T-helper 1 cell treated with Interleukin-12 subunit alpha and Interleukin-12 subunit beta and Interleukin-4 antibody, amounts not matched to agents 30 μg/mL and 1 μg/mL, for 36 hours (primary cell): ENCODE results near the gene AKAP13.

ENCODE experiments used
- H3K27ac Mint-ChIP-seq: one replicate; pipeline ENCODE4 v1.8.0; 2021; ENCODE audit warnings: mild to moderate bottlenecking, mixed read lengths
- H3K27me3 Mint-ChIP-seq: one replicate; pipeline ENCODE4 v1.8.0; 2021; ENCODE audit warnings: low read depth, mixed read lengths
- H3K36me3 Mint-ChIP-seq: one replicate; pipeline ENCODE4 v1.8.0; 2021; ENCODE audit warnings: low read depth, mixed read lengths
- H3K4me1 Mint-ChIP-seq: one replicate; pipeline ENCODE4 v1.8.0; 2021; ENCODE audit warnings: low read depth, mixed read lengths
- H3K4me3 Mint-ChIP-seq: one replicate; pipeline ENCODE4 v1.8.0; 2021; ENCODE audit warnings: mild to moderate bottlenecking, moderate library complexity, mixed read lengths
- H3K9me3 Mint-ChIP-seq: one replicate; pipeline ENCODE4 v1.8.0; 2021; ENCODE audit warnings: mixed read lengths

AKAP13 gene

DNA sequence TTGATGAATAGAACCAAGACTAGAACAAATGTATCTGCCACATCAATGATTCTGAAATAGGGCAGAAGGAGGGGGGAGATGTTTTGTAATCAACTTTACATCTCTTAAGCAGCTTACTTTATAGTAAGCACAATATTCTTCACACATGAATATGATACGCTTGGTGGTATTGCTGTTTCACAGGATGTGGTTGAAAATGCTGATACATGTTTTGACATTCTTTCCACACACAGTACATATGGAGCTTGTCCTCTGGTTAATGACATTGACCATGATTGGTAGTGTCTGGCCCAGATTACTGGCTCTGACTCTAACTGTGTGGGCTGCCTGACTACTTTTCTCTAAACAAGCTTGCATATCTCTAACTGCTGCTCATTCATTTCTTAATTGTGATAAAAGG lies 245.5 kb downstream of the AKAP13 start:
- Mint-ChIP-seq H3K4me3 (peak overlapping the region; percentile 45), H3K4me1 (peaks cover 46% of the 10 kb centered on the region), H3K9me3 (no peaks in the 10 kb centered on the region), H3K36me3 (peaks cover 26% of the 10 kb centered on the region), H3K27ac (peak overlapping the region; percentile 82), H3K27me3 (no peaks in the 10 kb centered on the region)

DNA sequence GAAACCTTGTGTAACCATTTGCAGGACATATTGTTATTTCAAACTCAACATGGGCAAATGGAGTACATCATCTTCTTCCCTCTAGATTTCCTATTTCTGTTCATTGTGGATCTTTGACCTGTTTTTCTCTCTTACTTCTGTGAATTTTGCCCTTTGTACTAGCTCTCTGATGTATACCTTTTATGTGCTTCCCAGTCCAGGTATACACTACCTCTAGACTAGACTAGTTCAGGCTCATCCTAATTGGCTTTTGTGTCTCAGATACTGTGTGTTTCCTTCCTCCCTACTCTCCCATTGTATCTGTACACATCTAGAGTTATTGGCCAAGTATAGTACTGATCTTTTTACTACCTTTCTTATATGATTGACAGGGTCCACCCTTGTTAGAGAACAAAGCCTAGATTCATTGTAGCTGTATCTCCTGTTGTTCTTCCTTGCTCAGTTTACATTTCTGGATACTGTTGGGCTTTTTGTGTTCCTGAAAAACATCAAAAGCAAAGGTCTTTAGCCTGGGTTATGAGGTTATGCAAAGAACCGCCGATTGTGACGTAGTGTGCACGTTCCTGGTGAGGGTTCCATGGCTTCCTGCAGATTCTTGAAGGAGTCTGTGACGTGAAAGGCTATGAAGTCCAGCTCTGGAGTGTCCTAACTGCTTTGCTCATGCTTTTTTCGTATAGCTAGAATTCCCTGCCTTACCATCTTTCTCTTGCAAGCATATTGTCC lies 247.0 kb downstream of the AKAP13 start:
- no peaks in the 10 kb centered on the region for H3K27me3 Mint-ChIP-seq
- H3K27ac Mint-ChIP-seq: peak overlapping the region; percentile 2
- H3K4me3 Mint-ChIP-seq: no peak overlapping the region
- H3K9me3 Mint-ChIP-seq: no peaks in the 10 kb centered on the region
- H3K4me1 Mint-ChIP-seq: peaks cover 40% of the 10 kb centered on the region
- H3K36me3 Mint-ChIP-seq: peaks cover 24% of the 10 kb centered on the region

DNA sequence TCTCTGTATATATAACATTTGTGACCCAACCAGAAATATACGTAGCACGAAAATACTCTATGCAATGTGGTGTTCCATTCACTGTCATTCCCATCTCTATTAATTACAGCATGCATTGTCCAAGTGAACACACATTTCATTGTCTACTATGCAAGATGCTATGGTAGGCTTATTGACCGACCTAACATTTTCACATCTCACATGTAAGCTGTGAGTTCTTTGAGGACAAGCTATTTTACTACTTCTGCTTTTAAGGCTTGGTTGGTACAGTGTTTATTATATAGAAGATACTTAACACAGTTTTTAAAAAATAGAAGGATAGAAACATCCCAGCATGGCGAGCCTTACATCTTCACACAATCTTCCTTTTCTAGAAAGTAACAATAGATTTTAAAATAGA lies 249.9 kb downstream of the AKAP13 start:
- no peaks in the 10 kb centered on the region for H3K27me3 Mint-ChIP-seq
- H3K27ac Mint-ChIP-seq: no peak overlapping the region
- peaks cover 20% of the 10 kb centered on the region for H3K4me1 Mint-ChIP-seq
- peaks cover 19% of the 10 kb centered on the region for H3K36me3 Mint-ChIP-seq
- no peak overlapping the region for H3K4me3 Mint-ChIP-seq
- no peaks in the 10 kb centered on the region for H3K9me3 Mint-ChIP-seq

DNA sequence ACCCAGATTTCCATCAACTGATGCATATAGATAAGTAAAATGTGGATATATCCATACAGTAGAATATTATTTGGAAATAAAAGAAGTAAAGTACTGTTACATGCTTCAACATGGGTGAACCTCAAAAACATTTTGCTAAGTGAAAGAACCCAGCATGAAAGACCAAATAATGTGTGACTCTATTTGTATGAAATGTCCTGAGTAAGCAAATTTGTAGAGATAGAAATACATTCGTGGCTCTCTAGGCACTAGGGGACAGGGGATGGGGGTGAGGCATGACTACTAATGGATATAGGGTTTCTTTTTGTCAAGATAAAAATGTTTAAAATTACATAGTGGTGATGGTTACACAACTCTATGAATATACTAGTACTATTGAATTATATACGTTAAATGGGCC lies 250.6 kb downstream of the AKAP13 start:
- H3K27ac Mint-ChIP-seq: no peak overlapping the region
- peaks cover 14% of the 10 kb centered on the region for H3K4me1 Mint-ChIP-seq
- H3K36me3 Mint-ChIP-seq: peaks cover 19% of the 10 kb centered on the region
- no peaks in the 10 kb centered on the region for H3K27me3 Mint-ChIP-seq
- no peak overlapping the region for H3K4me3 Mint-ChIP-seq
- H3K9me3 Mint-ChIP-seq: no peaks in the 10 kb centered on the region

DNA sequence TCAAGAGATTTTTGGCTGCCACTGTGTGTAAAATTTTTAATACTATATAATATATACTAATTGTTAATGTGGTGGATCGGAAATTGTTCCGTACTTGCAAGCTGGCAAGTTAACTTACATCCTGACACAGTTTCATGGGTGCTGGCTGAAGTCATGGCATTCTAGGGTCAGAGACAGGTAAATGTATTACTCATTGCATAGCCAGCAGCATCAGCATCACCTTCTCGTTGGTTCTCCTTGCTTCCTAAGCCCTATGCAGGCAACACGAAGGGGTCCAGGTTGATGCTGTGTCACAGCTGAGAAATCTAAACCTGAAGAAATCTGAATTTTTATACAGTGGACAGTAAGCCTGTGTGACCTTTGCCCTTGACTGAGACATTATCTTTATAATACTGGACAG lies 251.6 kb downstream of the AKAP13 start:
- Mint-ChIP-seq H3K4me3 (no peak overlapping the region), H3K9me3 (no peaks in the 10 kb centered on the region), H3K36me3 (peaks cover 16% of the 10 kb centered on the region), H3K4me1 (peaks cover 11% of the 10 kb centered on the region), H3K27me3 (no peaks in the 10 kb centered on the region), H3K27ac (no peak overlapping the region)

DNA sequence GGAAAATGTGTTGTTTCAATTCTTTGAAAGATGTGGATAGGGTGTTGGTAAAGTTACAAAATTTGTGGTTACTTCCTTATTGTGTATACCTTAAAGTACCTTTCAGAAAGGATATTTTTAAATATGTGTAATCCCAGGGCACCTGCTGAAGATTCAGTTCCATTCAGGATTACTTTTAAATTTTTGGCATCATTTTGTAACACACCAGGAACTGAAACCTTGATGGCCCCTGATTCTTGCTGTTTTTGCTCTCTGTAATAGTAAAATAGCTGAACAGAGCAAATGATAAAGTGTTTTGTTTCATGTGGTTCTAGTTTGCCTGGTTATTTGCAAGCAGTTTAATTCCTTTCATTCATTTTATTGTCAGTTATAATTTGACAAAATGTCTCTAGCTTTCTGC lies 253.5 kb downstream of the AKAP13 start:
- peaks cover 12% of the 10 kb centered on the region for H3K4me1 Mint-ChIP-seq
- peaks cover 20% of the 10 kb centered on the region for H3K36me3 Mint-ChIP-seq
- no peaks in the 10 kb centered on the region for H3K9me3 Mint-ChIP-seq
- no peaks in the 10 kb centered on the region for H3K27me3 Mint-ChIP-seq
- no peak overlapping the region for H3K27ac Mint-ChIP-seq
- no peak overlapping the region for H3K4me3 Mint-ChIP-seq

DNA sequence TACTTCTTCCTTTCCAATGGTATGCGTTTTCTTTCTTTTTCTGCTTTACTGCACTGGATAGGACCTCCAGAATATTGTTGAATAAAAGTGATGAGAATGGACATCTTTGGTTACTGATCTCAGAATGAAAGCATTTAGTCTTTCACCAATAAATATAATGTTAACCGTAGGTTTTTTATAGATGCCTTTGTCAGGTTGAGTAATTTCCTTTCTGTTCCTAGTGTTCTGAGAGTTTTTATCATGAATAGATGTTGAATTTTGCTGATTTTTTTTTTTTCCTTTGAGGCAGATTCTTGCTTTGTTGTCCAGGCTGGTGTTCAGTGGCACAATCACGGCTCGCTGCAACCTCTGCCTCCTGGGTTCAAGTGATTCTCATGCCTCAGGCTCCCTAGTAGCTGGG lies 255.9 kb downstream of the AKAP13 start:
- Mint-ChIP-seq H3K27ac (no peak overlapping the region), H3K4me1 (peaks cover 15% of the 10 kb centered on the region), H3K9me3 (no peaks in the 10 kb centered on the region), H3K36me3 (peaks cover 27% of the 10 kb centered on the region), H3K27me3 (no peaks in the 10 kb centered on the region), H3K4me3 (no peak overlapping the region)

DNA sequence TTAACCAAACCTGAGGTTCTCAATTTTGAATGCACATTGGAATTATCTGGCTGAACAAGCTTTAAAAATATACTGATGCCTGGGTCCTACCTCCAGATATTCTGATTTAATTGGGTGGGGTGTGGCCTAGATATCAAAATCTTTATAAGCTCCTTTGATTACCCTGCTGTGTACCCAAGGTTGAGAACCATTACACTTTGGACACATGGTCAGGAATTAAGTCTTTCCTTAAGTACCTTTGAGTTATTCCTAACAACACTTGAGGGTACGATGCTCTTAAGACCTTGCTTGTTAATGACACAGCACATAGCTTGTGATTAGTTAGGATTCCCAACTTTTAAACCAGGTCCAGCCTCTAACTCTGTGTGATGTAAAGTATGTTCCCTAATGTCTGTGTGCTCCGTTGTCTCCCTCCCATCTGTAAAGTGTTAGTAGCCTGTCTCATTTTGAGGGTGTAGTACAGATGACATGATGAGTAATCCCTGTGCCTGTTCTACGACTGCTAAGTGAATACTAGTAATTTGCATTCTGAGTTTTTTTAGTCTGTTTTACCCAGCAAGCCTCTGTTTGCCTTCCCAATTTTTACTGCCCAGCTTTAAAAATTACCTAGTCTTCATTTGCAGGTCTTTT lies 259.5 kb downstream of the AKAP13 start:
- Mint-ChIP-seq H3K27ac (no peak overlapping the region), H3K4me1 (peaks cover 19% of the 10 kb centered on the region), H3K27me3 (no peaks in the 10 kb centered on the region), H3K4me3 (no peak overlapping the region), H3K36me3 (peaks cover 30% of the 10 kb centered on the region), H3K9me3 (no peaks in the 10 kb centered on the region)

DNA sequence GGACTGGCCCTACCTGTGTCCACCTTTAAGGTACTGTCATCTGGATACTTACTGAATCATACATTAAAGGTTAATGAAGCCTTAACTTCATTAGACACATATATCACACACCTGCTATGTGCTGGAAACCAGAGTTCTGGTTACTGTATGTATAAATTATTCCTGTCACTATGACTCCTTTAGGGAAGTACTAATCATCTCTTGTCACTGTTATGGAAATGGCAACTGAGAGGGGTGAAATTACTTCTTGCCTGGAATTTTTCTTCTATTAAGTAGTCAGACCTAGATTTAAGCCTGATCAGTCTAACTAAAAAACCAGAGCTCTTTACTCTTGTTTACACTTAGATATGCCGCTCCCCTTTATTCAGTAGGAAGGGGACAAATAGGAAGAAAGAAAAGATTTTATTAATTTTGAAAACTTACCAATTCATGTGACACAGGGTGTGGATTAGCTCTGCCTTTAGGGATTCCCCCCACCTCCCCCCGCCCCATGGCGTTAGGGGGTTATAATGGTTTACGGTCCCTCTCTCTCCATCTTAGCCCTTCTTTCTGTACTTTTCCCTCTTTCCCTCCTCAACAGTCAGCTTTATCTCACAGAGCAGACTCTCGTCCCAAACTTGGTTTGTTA lies 261.8 kb downstream of the AKAP13 start:
- Mint-ChIP-seq H3K27me3 (no peaks in the 10 kb centered on the region), H3K36me3 (peaks cover 34% of the 10 kb centered on the region), H3K27ac (no peak overlapping the region)

DNA sequence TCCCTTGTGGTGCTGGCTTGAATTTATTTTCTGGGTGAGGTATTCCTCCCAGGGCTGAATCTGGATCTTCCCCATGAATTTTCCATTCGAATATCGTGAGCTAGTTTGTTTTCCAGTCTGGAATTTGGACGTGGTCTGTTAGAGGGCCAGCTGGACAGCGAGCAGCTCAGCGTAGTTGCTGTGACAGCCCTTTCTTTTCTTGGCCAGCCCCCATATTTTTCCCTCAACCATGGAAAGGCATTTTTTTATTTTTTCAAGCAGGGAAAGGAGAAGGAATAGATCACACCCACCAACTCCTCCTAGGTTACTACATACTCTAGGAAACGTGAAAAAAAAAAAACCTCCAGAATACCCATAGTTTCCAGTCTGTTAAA lies 262.3 kb downstream of the AKAP13 start:
- Mint-ChIP-seq H3K27me3 (no peaks in the 10 kb centered on the region), H3K36me3 (peaks cover 30% of the 10 kb centered on the region), H3K4me1 (peaks cover 30% of the 10 kb centered on the region), H3K27ac (no peak overlapping the region), H3K4me3 (no peak overlapping the region), H3K9me3 (no peaks in the 10 kb centered on the region)

More for the DNA sequence above, 261.8 kb downstream of the AKAP13 start:
- H3K4me1 Mint-ChIP-seq: peaks cover 33% of the 10 kb centered on the region
- no peak overlapping the region for H3K4me3 Mint-ChIP-seq
- no peaks in the 10 kb centered on the region for H3K9me3 Mint-ChIP-seq

DNA sequence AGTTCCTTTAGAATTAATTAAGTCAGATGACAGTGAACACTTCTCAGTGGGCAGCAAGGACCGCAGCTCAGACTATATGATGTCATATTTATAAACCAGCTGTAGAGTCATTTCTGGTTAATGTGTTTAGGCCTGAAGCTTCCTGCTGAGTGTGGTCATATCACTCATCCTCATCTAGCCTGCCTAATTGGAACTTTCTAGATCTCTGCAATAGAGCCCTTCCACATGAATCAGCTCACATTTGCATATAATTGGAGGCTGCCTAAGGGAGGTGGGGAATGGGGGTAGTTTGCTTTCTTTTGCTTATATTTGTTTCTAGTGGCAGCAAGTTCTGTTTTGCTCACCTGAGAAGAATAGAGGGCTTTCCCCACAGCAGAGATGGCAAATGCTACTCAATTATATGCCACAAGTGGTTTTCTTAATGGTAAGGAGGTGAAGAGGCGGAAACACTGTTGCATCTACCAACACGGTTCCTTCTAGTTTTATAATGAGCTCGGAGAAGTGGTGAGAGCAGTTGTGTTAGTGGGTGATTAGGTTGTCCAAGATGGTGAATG lies 266.2 kb downstream of the AKAP13 start:
- Mint-ChIP-seq H3K27me3 (no peaks in the 10 kb centered on the region), H3K4me3 (peak overlapping the region; percentile 35), H3K27ac (peak overlapping the region; percentile 76), H3K9me3 (no peaks in the 10 kb centered on the region), H3K36me3 (peaks cover 18% of the 10 kb centered on the region), H3K4me1 (peaks cover 35% of the 10 kb centered on the region)

DNA sequence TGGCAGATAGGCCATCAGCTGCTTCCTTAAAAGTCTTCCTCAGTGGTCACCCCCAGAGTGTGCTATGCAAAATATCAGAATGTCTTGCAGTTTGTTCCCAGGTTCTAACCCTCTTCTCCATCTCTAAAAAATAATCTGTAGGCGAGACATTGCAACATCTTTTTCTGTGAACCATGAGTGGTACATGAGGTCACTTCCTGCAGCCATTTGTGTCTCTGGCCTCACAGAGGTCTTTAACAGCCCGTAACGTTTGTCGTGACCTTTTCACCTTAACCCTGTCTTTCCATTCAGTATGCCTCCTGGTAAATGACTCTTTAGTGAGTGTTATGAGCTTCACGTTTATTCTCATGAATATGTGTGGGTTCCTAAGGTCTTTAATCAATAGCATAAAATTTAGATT lies 269.0 kb downstream of the AKAP13 start:
- peak overlapping the region; percentile 83 for H3K27ac Mint-ChIP-seq
- H3K4me3 Mint-ChIP-seq: peak overlapping the region; percentile 10
- H3K27me3 Mint-ChIP-seq: no peaks in the 10 kb centered on the region
- H3K9me3 Mint-ChIP-seq: no peaks in the 10 kb centered on the region
- peaks cover 34% of the 10 kb centered on the region for H3K4me1 Mint-ChIP-seq
- peaks cover 23% of the 10 kb centered on the region for H3K36me3 Mint-ChIP-seq

DNA sequence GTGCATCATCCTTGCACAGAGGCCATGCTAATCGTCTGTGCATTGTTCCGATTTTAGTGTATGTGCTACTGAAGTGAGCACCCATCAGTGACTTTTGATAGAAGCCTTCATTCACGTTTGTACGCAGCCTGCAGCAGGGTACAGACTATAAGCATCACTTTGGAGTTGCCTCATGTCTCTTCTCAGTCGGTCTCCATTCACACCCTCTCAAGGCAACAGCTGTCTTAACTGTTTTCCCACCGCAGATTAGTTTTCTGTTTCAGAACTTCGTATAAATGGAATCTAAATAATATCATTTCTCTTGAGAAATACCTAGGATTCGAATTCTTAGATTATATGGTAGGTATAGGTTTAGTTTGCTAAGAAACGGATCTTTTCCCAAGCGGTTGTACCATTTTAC lies 271.1 kb downstream of the AKAP13 start:
- H3K27ac Mint-ChIP-seq: no peak overlapping the region
- H3K27me3 Mint-ChIP-seq: no peaks in the 10 kb centered on the region
- H3K36me3 Mint-ChIP-seq: peaks cover 20% of the 10 kb centered on the region
- H3K9me3 Mint-ChIP-seq: no peaks in the 10 kb centered on the region
- H3K4me1 Mint-ChIP-seq: peaks cover 18% of the 10 kb centered on the region
- H3K4me3 Mint-ChIP-seq: no peak overlapping the region

DNA sequence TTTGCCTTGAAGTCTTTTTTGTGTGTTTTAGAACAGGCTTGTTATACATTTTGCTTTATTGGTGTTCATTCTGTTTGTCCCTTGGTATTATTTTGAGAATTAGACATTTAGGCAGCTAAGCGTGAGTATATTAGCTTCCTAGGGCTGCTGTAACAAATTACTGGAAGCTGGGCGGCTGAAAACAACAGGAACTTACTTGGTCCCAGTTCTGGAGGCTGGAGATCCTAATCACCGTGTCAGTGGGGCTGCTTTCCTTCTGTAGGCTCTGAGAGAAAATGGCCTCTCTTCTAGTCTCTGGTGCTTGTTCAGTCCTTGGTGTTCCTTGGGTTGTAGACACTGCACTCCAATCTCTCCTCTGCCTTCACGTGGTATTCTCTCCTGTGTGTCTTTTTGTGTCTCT lies 272.1 kb downstream of the AKAP13 start:
- H3K4me3 Mint-ChIP-seq: no peak overlapping the region
- H3K4me1 Mint-ChIP-seq: peaks cover 14% of the 10 kb centered on the region
- H3K9me3 Mint-ChIP-seq: no peaks in the 10 kb centered on the region
- no peaks in the 10 kb centered on the region for H3K27me3 Mint-ChIP-seq
- peaks cover 22% of the 10 kb centered on the region for H3K36me3 Mint-ChIP-seq
- H3K27ac Mint-ChIP-seq: no peak overlapping the region

DNA sequence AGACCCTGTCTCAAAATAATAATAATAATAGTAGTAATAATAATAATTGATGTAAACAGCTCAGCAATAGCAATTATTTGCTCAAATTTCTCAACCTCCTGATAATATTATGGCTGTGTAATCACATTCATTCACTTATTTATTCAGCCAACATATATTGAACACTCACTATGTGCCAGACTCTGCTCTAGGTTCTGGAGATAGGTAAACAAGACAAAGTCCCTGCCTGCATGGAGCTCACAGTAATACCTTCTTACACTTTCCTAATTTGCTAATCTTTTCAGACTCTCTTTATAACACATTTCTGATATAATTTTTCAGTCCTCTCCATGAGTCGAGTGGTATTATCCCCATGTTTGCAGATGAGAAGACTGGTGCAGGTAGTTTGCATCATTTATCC lies 276.7 kb downstream of the AKAP13 start:
- Mint-ChIP-seq H3K36me3 (peaks cover 37% of the 10 kb centered on the region), H3K27me3 (no peaks in the 10 kb centered on the region)

More for the DNA sequence above, 276.7 kb downstream of the AKAP13 start:
- Mint-ChIP-seq H3K9me3 (no peaks in the 10 kb centered on the region), H3K4me3 (no peak overlapping the region), H3K4me1 (peaks cover 3% of the 10 kb centered on the region), H3K27ac (no peak overlapping the region)
